IMR-90 (cell line): ENCODE results near the gene ORMDL3. TPM values are rescaled to one million over a fixed set of nuclear protein-coding genes. Genes with fewer than 3 reads are reported as not detected.

ENCODE experiments used
- ATAC-seq: fragments of 200-7000 bp; cut with Tn5 transposase; 2 replicates; pipeline ENCODE4 v1.9.1; 2020; ENCODE audit warnings: low read depth, mild to moderate bottlenecking, moderate library complexity
- BruUV-seq: library from RNA; stranded (reverse); fragments of 400-500 nt; replicated peaks from 2 replicates; lab custom pipeline; 2021; lab: Mats Ljungman, UMichigan
- CTCF ChIA-PET: fragments of 300-600 bp; formaldehyde crosslinking; extraction: SDS; loops from one replicate; lab custom pipeline; 2021; ENCODE audit warnings: antibody characterized with exemption; lab: Yijun Ruan, JAX
- POLR2A ChIA-PET: fragments of 300-600 bp; sonication (Branson Sonifier 250); formaldehyde crosslinking; loops from one replicate; lab custom pipeline; 2022; ENCODE audit warnings: antibody characterized with exemption; ENCODE audit not compliant: unreplicated experiment; lab: Charles Lee
- DNase-seq: peaks from one replicate; pipeline ENCODE4 v3.0.0; 2013
- H2AFZ ChIP-seq: replicated peaks from 2 replicates; pipeline ENCODE3; 2013; ENCODE audit warnings: low read length, mild to moderate bottlenecking; ENCODE audit not compliant: poor library complexity
- H2AK5ac ChIP-seq: 2 replicates; pipeline ENCODE4 v1.6.1; 2013; ENCODE audit warnings: low read depth, low read length, inconsistent platforms
- H2AK9ac ChIP-seq: replicated peaks from 2 replicates; pipeline ENCODE3; 2013; ENCODE audit warnings: mild to moderate bottlenecking, low read depth, low read length, moderate library complexity; ENCODE audit not compliant: poor library complexity
- H2BK120ac ChIP-seq: 2 replicates; pipeline ENCODE4 v1.6.1; 2013; ENCODE audit warnings: low read depth, low read length, inconsistent platforms
- H2BK15ac ChIP-seq: 3 replicates; pipeline ENCODE4 v1.6.1; 2013; ENCODE audit warnings: low read depth, low read length, inconsistent platforms
- H2BK20ac ChIP-seq: 2 replicates; pipeline ENCODE4 v1.6.1; 2013; ENCODE audit warnings: low read depth, mild to moderate bottlenecking, inconsistent platforms, low read length, moderate library complexity
- H2BK5ac ChIP-seq: 2 replicates; pipeline ENCODE4 v1.6.1; 2013; ENCODE audit warnings: mild to moderate bottlenecking, low read depth, low read length, inconsistent platforms; ENCODE audit not compliant: poor library complexity, severe bottlenecking
- H3K14ac ChIP-seq: replicated peaks from 2 replicates; pipeline ENCODE4 v1.6.1; 2013; ENCODE audit warnings: low read depth, low read length, inconsistent platforms
- H3K18ac ChIP-seq: 2 replicates; pipeline ENCODE4 v1.6.1; 2013; ENCODE audit warnings: low read depth, low read length, control low read depth
- H3K23ac ChIP-seq: 2 replicates; pipeline ENCODE4 v1.6.1; 2013; ENCODE audit warnings: low read depth, low read length, inconsistent platforms
- H3K27ac ChIP-seq: 2 replicates; pipeline ENCODE4 v1.5.1; 2013; ENCODE audit warnings: mild to moderate bottlenecking, control low read depth, low read length; ENCODE audit not compliant: insufficient read depth
- H3K27me3 ChIP-seq: 2 replicates; pipeline ENCODE4 v1.6.1; 2013; ENCODE audit warnings: low read length; ENCODE audit not compliant: control insufficient read depth, insufficient read depth
- H3K36me3 ChIP-seq: 2 replicates; pipeline ENCODE4 v1.6.1; 2013; ENCODE audit warnings: low read length, mixed read lengths; ENCODE audit not compliant: control insufficient read depth, insufficient read depth
- H3K4ac ChIP-seq: 2 replicates; pipeline ENCODE4 v1.6.1; 2013; ENCODE audit warnings: low read depth, low read length, inconsistent platforms
- H3K4me1 ChIP-seq: 2 replicates; pipeline ENCODE4 v1.6.1; 2013; ENCODE audit warnings: low read length, mixed read lengths; ENCODE audit not compliant: control insufficient read depth, insufficient read depth
- H3K4me2 ChIP-seq: 2 replicates; pipeline ENCODE4 v1.6.1; 2013; ENCODE audit warnings: low read depth, mild to moderate bottlenecking, control low read depth, low read length, moderate library complexity
- H3K4me3 ChIP-seq: 2 replicates; pipeline ENCODE4 v1.5.1; 2013; ENCODE audit warnings: low read depth, mild to moderate bottlenecking, control low read depth, low read length, moderate library complexity; ENCODE audit not compliant: insufficient read depth
- H3K56ac ChIP-seq: 2 replicates; pipeline ENCODE4 v1.6.1; 2013; ENCODE audit warnings: low read length, inconsistent platforms; ENCODE audit not compliant: insufficient read depth; ENCODE audit errors: extremely low read depth
- H3K79me1 ChIP-seq, 2 experiments: 2 replicates each; pipeline ENCODE4 v1.6.1; 2013; ENCODE audit warnings: low read length in 2 of 2, inconsistent platforms in 1 of 2, low read depth in 1 of 2
- H3K9ac ChIP-seq: 2 replicates; pipeline ENCODE4 v1.6.1; 2013; ENCODE audit warnings: low read depth, low read length, control low read depth
- H3K9me1 ChIP-seq: 2 replicates; pipeline ENCODE4 v1.6.1; 2013; ENCODE audit warnings: low read length, inconsistent platforms; ENCODE audit not compliant: insufficient read depth
- H3K9me3 ChIP-seq: 2 replicates; pipeline ENCODE4 v1.6.1; 2013; ENCODE audit warnings: low read length; ENCODE audit not compliant: control insufficient read depth, insufficient read depth
- H4K20me1 ChIP-seq: 2 replicates; pipeline ENCODE4 v1.6.1; 2013; ENCODE audit warnings: low read length, inconsistent platforms; ENCODE audit not compliant: insufficient read depth
- H4K5ac ChIP-seq: 2 replicates; pipeline ENCODE4 v1.6.1; 2013; ENCODE audit warnings: mild to moderate bottlenecking, low read depth, low read length, control low read depth
- H4K8ac ChIP-seq, 2 experiments: 2 replicates each; pipeline ENCODE4 v1.6.1; 2013; ENCODE audit warnings: low read depth in 2 of 2, low read length in 2 of 2, control low read depth in 1 of 2, inconsistent platforms in 1 of 2
- H4K91ac ChIP-seq: 2 replicates; pipeline ENCODE4 v1.6.1; 2013; ENCODE audit warnings: low read depth, low read length, inconsistent platforms; ENCODE audit not compliant: insufficient read depth
- BHLHE40 ChIP-seq: fragments of 150-350 bp; IDR thresholded peaks from 2 replicates; pipeline ENCODE4 v1.6.1; 2016; ENCODE audit warnings: mild to moderate bottlenecking, low read depth, low read length
- CEBPB ChIP-seq: IDR thresholded peaks from 2 replicates; pipeline ENCODE4 v1.6.1; 2012; ENCODE audit warnings: low read depth, low read length, improper control_type of control experiment
- MAZ ChIP-seq: IDR thresholded peaks from 2 replicates; pipeline ENCODE4 v1.6.1; 2012; ENCODE audit warnings: low read depth, mild to moderate bottlenecking, low read length, improper control_type of control experiment, moderate library complexity, borderline replicate concordance
- MXI1 ChIP-seq: IDR thresholded peaks from 2 replicates; pipeline ENCODE4 v1.6.1; 2012; ENCODE audit warnings: low read depth, mild to moderate bottlenecking, low read length, moderate library complexity, borderline replicate concordance
- SMC3 ChIP-seq: fragments of 150-350 bp; IDR thresholded peaks from 2 replicates; pipeline ENCODE4 v1.6.1; 2016; ENCODE audit warnings: low read depth, mild to moderate bottlenecking, antibody characterized with exemption, low read length, moderate library complexity
- WGBS, 2 experiments: methylation state at CpG; one replicate each; pipeline versions ENCODE4 v1.1.5 to v1.1.7; 2013; ENCODE audit warnings: missing lambda C conversion rate in 2 of 2; ENCODE audit not compliant: insufficient read length in 1 of 2; ENCODE audit errors: extremely low coverage in 2 of 2; 5-methylcytosine and 5-hydroxymethylcytosine counted together
- dilution Hi-C: fragments of 300-500 bp; cut with HindIII; formaldehyde crosslinking; loops from one replicate; pipeline ENCODE4 v1.14.3; 2018; ENCODE audit warnings: low sequenced_read_pairs; ENCODE audit not compliant: unreplicated experiment
- in situ Hi-C: fragments of 300-500 bp; cut with MboI; formaldehyde crosslinking; loops from 3 replicates; pipeline ENCODE4 v1.14.3; 2019; ENCODE audit warnings: low sequenced_read_pairs, inconsistent platforms, mixed read lengths
- intact Hi-C: fragments of 100-400 bp; cut with micrococcal nuclease; formaldehyde crosslinking; loops from 2 replicates; pipeline ENCODE4 v1.10.0; 2022
- polyA plus RNA-seq, 3 experiments: library from polyadenylated mRNA; depleted of rRNA; stranded (reverse); fragments of >200 nt; gene quantifications; 2 replicates each; pipeline ENCODE4 v1.2.3, GENCODE V29; 2012; ENCODE audit warnings: low replicate concordance in 1 of 3
- total RNA-seq: library from RNA; depleted of rRNA; stranded (reverse); fragments of >200 nt; gene quantifications from 2 replicates; pipeline ENCODE4 v1.2.3, GENCODE V29; 2012

The ORMDL3 gene
- total and polyA plus RNA-seq, 2 of the 4 experiments (the other 2 are of a cell fraction) = 45.7 to 78.6 TPM

GRCh38 chr17:39922006-39922405, 5.4 kb downstream of the ORMDL3 start:
- no TSS peak for BruUV-seq
- H3K4me3 ChIP-seq = no peak overlapping the region
- peaks cover 9 to 52% of the 10 kb centered on the region in 2 experiments; a peak in 3 of 4 replicates for H3K79me1 ChIP-seq
- no peak overlapping the region for H3K56ac ChIP-seq
- no peaks in the 10 kb centered on the region for H3K9me3 ChIP-seq
- H2BK5ac ChIP-seq = no peak overlapping the region
- POLR2A ChIA-PET = no interaction called here
- H3K23ac ChIP-seq = no peak overlapping the region
- no peak overlapping the region for H4K8ac ChIP-seq
- H2AK5ac ChIP-seq = no peak overlapping the region
- no peaks in the 10 kb centered on the region for H3K27me3 ChIP-seq
- H2BK15ac ChIP-seq = no peak overlapping the region
- H3K4me1 ChIP-seq = peaks cover 25% of the 10 kb centered on the region
- dilution Hi-C loops (no loop called here), in situ Hi-C loops (no loop called here), intact Hi-C loops (no loop called here)
- no peak overlapping the region for H2BK20ac ChIP-seq
- H2AK9ac ChIP-seq = no peak overlapping the region
- no peak overlapping the region for H2BK120ac ChIP-seq
- H4K20me1 ChIP-seq = peaks cover 40% of the 10 kb centered on the region
- H3K36me3 ChIP-seq = peaks cover 47% of the 10 kb centered on the region
- H3K14ac ChIP-seq = no peak overlapping the region
- CTCF ChIA-PET = no interaction called here
- no peak overlapping the region for H2AFZ ChIP-seq
- DNase-seq (no peak), ATAC-seq (no peak)
- no peak overlapping the region for H3K27ac ChIP-seq
- no CpG with 5 or more reads among the region's 6 CpGs for WGBS, 2 experiments
- H3K4ac ChIP-seq = no peak overlapping the region
- H3K9me1 ChIP-seq = peaks cover 35% of the 10 kb centered on the region
- H4K91ac ChIP-seq = no peak overlapping the region
- no peak overlapping the region for H3K9ac ChIP-seq
- H3K4me2 ChIP-seq = no peak overlapping the region
- no peak overlapping the region for H3K18ac ChIP-seq
- H4K5ac ChIP-seq = no peak overlapping the region
- TF ChIP-seq MAZ (no peak), SMC3 (no peak), CEBPB (no peak), BHLHE40 (no peak), MXI1 (no peak)
